Common myeloid progenitor, CD34-positive (primary cell): ENCODE data around the gene RAD9A.

Experiments used
- CTCF ChIA-PET: fragments of 350-600 bp; sonication (Branson Sonifier 250); formaldehyde crosslinking; loops from one replicate; lab custom pipeline; 2021; ENCODE audit warnings: antibody characterized with exemption; lab: Charles Lee
- POLR2A ChIA-PET: fragments of 350-600 bp; sonication (Branson Sonifier 250); formaldehyde crosslinking; loops from one replicate; lab custom pipeline; 2021; ENCODE audit warnings: antibody characterized with exemption; lab: Charles Lee
- DNase-seq, 3 donors: peaks; one replicate each; pipeline versions ENCODE4 v3.0.0 to v3.0.0-alpha.2; 2013
- H3K27ac ChIP-seq, 2 experiments: 1 replicate in 1 of 2; 2 replicates in 1 of 2; pipeline ENCODE4 v1.7.0; 2013; ENCODE audit warnings: inconsistent platforms in 2 of 2, low read length in 2 of 2, mild to moderate bottlenecking in 2 of 2, low read depth in 1 of 2, moderate library complexity in 1 of 2; ENCODE audit not compliant: severe bottlenecking in 2 of 2, insufficient read depth in 1 of 2, poor library complexity in 1 of 2
- H3K27me3 ChIP-seq, 5 experiments: replicated peaks in 2 of 5; 1 replicate in 3 of 5; 2 replicates in 2 of 5; pipeline versions ENCODE4 v1.6.1 to v1.7.0; 2013; ENCODE audit warnings: low read length in 4 of 5, mild to moderate bottlenecking in 2 of 5, moderate library complexity in 2 of 5, inconsistent platforms in 1 of 5; ENCODE audit not compliant: insufficient read depth in 5 of 5, control insufficient read depth in 4 of 5
- H3K36me3 ChIP-seq, 4 experiments: 1 replicate in 2 of 4; 2 replicates in 2 of 4; pipeline versions ENCODE4 v1.6.1 to v1.7.0; 2013; ENCODE audit warnings: low read length in 3 of 4, control low read depth in 1 of 4, mild to moderate bottlenecking in 1 of 4; ENCODE audit not compliant: control insufficient read depth in 4 of 4, insufficient read depth in 4 of 4
- H3K4me1 ChIP-seq, 4 experiments: 1 replicate in 3 of 4; 2 replicates in 1 of 4; pipeline versions ENCODE4 v1.6.1 to v1.7.1; 2013; ENCODE audit warnings: low read length in 3 of 4, mild to moderate bottlenecking in 3 of 4, control low read depth in 1 of 4, inconsistent platforms in 1 of 4, moderate library complexity in 1 of 4; ENCODE audit not compliant: control insufficient read depth in 4 of 4, insufficient read depth in 4 of 4; ENCODE audit errors: control extremely low read depth in 1 of 4
- H3K4me3 ChIP-seq, 7 experiments: 1 replicate in 4 of 7; 2 replicates in 3 of 7; pipeline versions ENCODE4 v1.5.1 to v1.7.0; 2013; ENCODE audit warnings: mild to moderate bottlenecking in 7 of 7, low read length in 6 of 7, moderate library complexity in 6 of 7, inconsistent platforms in 2 of 7, low read depth in 2 of 7, control low read depth in 1 of 7; ENCODE audit not compliant: insufficient read depth in 4 of 7, control insufficient read depth in 1 of 7; ENCODE audit errors: extremely low read depth in 1 of 7
- H3K9me3 ChIP-seq, 5 experiments: 1 replicate in 4 of 5; 2 replicates in 1 of 5; pipeline versions ENCODE4 v1.6.1 to v1.7.1; 2013; ENCODE audit warnings: low read length in 4 of 5, mild to moderate bottlenecking in 2 of 5, inconsistent platforms in 1 of 5, low read depth in 1 of 5, moderate library complexity in 1 of 5; ENCODE audit not compliant: control insufficient read depth in 4 of 5, insufficient read depth in 2 of 5; ENCODE audit errors: control extremely low read depth in 1 of 5
- WGBS: methylation state at CpG from one replicate; pipeline ENCODE4 v1.1.5; 2013; ENCODE audit not compliant: insufficient coverage; 5-methylcytosine and 5-hydroxymethylcytosine counted together

RAD9A gene

DNA sequence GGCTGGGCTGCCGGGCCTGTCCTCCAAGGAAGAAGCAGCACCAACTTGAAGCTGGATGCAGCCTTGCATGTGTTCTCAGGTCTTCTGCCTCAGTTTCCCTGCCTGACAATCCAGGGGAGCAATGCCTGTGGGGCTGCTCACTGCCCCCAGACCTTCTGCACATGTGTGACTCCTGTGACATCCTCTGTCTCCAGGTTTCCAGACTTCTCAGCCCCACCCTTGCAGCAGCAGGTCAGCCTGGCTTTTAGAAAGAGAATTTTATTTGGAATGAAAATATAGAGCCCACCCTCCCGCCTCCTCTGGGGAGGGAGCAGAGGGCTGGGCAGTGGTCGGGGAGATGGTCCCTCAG, 46.0 kb downstream of the RAD9A start:
- H3K4me3 ChIP-seq: peak overlapping the region; percentile 18 to 89 (median 73)
- no peaks in the 10 kb centered on the region for H3K9me3 ChIP-seq
- peaks cover 2 to 62% (median 22%) of the 10 kb centered on the region in 4 experiments for H3K36me3 ChIP-seq
- CTCF ChIA-PET: interaction anchor here (0.7 to 2.7 kb wide), 9 partner anchors 9 to 65 kb away, joined by 3 to 19 read pairs (median 5); partner anchors contain the start of genes CLCF1, PPP1CA, RPS6KB2 and TBC1D10C
- 32% methylated on average over 3 of the region's 3 CpGs for WGBS
- H3K27ac ChIP-seq: peak overlapping the region; percentile 15 to 79
- POLR2A ChIA-PET: interaction anchor here (0.7 to 2.2 kb wide), 8 partner anchors 12 to 36 kb away, joined by 3 to 10 read pairs (median 4); partner anchors contain the start of genes PPP1CA and TMEM134
- H3K27me3 ChIP-seq: no peaks in the 10 kb centered on the region
- peaks cover 1 to 87% (median 78%) of the 10 kb centered on the region in 4 experiments for H3K4me1 ChIP-seq
- DNase-seq: no peak

DNA sequence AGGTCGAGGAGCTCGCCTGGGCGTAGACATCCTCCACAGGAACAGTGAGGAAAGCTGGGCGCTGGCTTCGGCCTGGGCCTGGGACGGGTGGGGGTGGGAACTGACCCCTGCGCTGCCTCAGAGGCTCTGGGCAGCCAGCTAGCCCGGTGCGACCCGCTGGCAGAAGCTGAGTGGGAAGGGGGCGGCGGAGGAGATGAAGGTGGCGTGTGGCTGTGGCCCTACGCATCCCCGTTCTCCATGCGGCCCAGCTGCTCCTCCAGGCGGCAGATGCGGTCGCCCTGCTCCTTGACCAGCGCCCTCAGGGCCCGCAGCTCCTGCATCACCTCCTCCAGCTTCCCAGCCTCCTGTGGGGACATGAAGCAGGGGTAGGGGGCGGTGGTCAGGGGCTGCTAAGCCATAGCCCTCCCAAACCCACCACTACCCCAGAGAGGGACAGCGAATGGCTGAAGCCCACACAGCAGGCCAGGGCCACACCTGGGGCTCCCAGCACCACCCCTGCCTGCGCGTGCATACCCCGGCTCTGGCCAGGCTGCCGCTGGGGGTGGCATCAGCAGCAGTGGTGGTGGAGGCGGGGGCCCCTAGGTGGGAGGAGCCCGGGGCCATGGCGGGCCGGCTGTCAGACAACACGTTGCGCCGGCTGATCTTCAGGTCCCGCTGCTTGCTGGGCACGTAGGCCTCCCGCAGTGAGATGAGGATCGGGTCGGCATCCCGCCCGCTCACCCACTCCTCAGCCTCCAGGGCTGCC, 46.5 kb downstream of the RAD9A start:
- peaks cover 2 to 57% (median 17%) of the 10 kb centered on the region in 4 experiments for H3K36me3 ChIP-seq
- H3K4me3 ChIP-seq: peak overlapping the region in 4 of 7 experiments; percentile 31 to 89 (median 78)
- peak overlapping the region in 1 of 2 experiments; percentile 79 for H3K27ac ChIP-seq
- ChIA-PET CTCF (interaction anchor here (0.7 to 2.7 kb wide), 10 partner anchors 9 to 65 kb away, joined by 3 to 19 read pairs (median 5); partner anchors contain the start of genes CLCF1, PPP1CA, RPS6KB2 and TBC1D10C), POLR2A (interaction anchor here (0.7 to 2.2 kb wide), 9 partner anchors 10 to 37 kb away, joined by 3 to 10 read pairs (median 4); partner anchors contain the start of genes PPP1CA, RPS6KB2 and TMEM134)
- no peaks in the 10 kb centered on the region for H3K27me3 ChIP-seq
- peaks cover 1 to 90% (median 77%) of the 10 kb centered on the region in 4 experiments for H3K4me1 ChIP-seq
- DNase-seq: no peak
- WGBS: 89% methylated on average over 35 of the region's 41 CpGs
- H3K9me3 ChIP-seq: no peaks in the 10 kb centered on the region

DNA sequence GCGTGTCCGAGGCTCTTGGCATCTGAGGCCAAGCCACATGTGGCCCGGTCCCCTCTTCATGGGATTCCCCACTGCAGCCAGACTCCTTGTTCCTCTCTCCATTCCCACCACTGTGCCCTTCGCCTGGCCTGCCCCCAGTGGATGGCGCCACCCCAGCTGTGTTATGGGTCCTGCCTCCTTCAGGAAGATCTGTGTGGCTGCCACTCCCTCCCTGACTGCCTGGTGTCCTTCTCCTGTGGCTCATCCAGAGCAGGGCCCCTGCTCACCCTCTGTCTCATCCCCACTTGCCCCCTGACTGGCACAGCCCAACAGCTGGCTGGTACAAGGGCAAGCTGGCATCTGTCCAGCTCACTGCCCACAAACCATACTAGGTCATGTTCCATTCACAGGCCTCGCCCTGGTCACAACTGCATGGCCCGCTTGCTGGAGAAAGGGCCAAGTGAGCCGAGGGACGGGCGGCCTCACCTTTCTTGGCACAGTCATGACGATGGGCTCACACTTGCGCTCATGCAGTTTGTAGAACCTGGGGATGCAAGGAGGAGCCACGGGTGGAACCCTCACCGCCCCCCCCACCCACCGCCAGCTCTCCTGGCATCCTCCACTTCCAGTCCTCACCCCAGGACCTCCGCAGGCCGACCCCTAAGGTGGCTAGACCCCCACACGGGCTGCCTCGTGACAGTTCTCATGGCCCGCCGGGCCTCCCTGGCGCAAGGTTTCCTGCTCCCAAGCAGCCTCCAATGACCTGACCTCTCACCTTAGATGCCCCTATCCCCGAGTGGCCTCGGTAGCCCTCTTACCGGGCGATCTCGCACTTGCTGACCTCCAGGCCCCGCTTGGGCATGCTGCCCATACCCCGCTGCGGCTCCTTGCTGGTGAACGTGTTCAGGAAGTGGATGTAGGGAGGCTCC, 47.8 kb downstream of the RAD9A start:
- ChIA-PET CTCF (interaction anchor here (0.7 to 2.1 kb wide), 6 partner anchors 11 to 43 kb away, joined by 3 to 11 read pairs (median 4); partner anchors contain the start of genes AIP and PPP1CA), POLR2A (interaction anchor here (1.1 to 1.4 kb wide), 3 partner anchors 12 to 38 kb away, joined by 4 to 6 read pairs (median 4); partner anchors contain the start of genes PPP1CA and RPS6KB2)
- DNase-seq: peak in 1 of 3 donors; percentile 42
- Histone ChIP-seq H3K27ac (no peak overlapping the region), H3K36me3 (peaks cover 2 to 45% (median 10%) of the 10 kb centered on the region in 4 experiments), H3K4me3 (peak overlapping the region in 1 of 7 experiments; percentile 20), H3K9me3 (no peaks in the 10 kb centered on the region), H3K27me3 (no peaks in the 10 kb centered on the region), H3K4me1 (peaks cover 1 to 85% (median 77%) of the 10 kb centered on the region in 4 experiments)
- WGBS: 63% methylated on average over 27 of the region's 31 CpGs

DNA sequence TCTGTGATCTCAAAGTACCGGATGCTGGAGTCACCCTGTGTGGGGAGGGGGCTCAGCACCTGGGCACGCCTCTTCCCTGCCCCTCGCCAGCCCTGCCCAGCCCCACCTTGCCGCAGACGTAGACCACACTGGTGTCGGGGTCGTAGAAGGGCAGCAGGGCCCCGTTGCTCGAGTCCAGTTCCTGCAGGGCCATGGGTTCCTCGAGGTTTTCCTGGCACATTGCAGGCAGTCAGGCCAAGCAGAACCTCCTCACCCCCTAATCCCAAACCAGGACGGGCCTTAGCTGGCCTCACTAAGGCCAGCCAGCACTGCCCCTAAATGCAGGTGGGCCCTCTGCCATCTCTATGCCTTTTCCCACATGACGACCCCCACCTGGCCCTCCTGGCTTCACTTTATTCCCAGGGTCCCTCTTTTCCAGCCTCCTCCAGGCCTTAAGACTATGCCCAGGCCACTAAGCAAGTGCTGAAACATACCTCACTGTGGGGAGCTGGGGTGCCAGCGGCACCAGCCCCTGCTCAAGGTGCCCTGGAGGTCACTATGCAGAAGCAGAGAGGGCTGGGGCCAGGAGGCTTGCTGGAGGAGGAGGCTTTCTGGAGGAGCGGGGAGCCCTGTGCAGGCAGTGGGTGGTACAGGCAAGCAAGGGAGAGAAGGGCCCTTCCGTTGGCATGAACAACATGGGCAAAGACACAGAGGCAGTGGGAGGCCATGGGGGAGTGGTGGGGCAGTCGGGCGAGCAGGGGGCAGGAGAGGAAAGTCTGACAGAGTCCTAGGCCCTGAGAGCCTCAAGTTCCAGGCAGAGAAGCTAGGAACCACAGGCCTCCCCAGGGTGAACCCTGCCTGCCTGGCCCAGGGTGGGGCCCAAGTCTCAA, 48.7 kb downstream of the RAD9A start:
- Histone ChIP-seq H3K4me1 (peaks cover 1 to 85% (median 75%) of the 10 kb centered on the region in 4 experiments), H3K27me3 (no peaks in the 10 kb centered on the region), H3K4me3 (no peak overlapping the region), H3K36me3 (peaks cover 2 to 36% (median 4%) of the 10 kb centered on the region in 4 experiments), H3K9me3 (no peaks in the 10 kb centered on the region), H3K27ac (no peak overlapping the region)
- DNase-seq: no peak
- 60% methylated on average over 14 of the region's 17 CpGs for WGBS
- CTCF ChIA-PET: interaction anchor here (0.6 to 2.1 kb wide), 9 partner anchors 9 to 65 kb away, joined by 3 to 11 read pairs (median 3); partner anchors contain the start of genes PITPNM1, PPP1CA, RAD9A and RPS6KB2
- POLR2A ChIA-PET: interaction anchor here (1.4 kb wide), 1 partner anchor 39 kb away, joined by 6 read pairs; the partner anchor contains the start of gene PPP1CA

DNA sequence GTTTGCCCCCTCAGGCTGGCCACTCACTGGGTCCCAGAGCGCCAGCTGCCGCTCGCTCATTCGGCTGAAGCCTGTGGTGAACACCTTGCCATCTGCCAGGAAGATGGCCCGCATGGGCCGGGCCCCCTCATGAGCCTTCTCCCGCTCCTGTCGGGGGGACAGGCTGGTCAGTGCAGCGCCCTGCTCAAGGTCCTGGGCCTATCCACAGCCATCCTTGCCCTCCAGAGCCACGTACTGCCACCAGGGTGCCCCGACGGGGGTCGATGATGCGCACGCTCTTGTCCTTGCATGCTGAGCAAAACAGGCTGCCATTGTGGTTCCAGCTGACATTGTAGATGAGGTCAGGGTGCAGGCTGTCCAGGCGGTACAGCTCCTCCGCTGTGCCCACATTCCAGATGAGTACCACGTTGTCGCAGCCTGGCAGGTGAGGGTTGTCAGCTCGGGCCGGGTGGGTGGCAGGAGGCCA, 49.3 kb downstream of the RAD9A start:
- Histone ChIP-seq H3K4me3 (no peak overlapping the region), H3K36me3 (peaks cover 0 to 29% (median 0%) of the 10 kb centered on the region in 4 experiments), H3K4me1 (peaks cover 1 to 80% (median 71%) of the 10 kb centered on the region in 4 experiments), H3K27me3 (no peaks in the 10 kb centered on the region), H3K9me3 (no peaks in the 10 kb centered on the region), H3K27ac (no peak overlapping the region)
- ChIA-PET POLR2A (interaction anchor here (1.4 kb wide), 1 partner anchor 40 kb away, joined by 6 read pairs; the partner anchor contains the start of gene PPP1CA), CTCF (interaction anchor here (0.6 to 2.1 kb wide), 7 partner anchors 9 to 64 kb away, joined by 3 to 11 read pairs (median 3); partner anchors contain the start of genes PITPNM1, PPP1CA, RAD9A and RPS6KB2)
- DNase-seq: no peak
- 85% methylated on average over 19 of the region's 21 CpGs for WGBS
